Heart right ventricle (tissue), 16 donors: Measurements from ENCODE around the gene PPP1R1C. TPM values are rescaled to one million over a fixed set of nuclear protein-coding genes. Genes with fewer than 3 reads are reported as not detected.

Source experiments
- ATAC-seq, 8 donors: fragments of 200-7000 bp; cut with Tn5 transposase; one replicate each; pipeline ENCODE4 v1.9.1; 2020; ENCODE audit warnings: mild to moderate bottlenecking in 8 of 8, moderate library complexity in 8 of 8, moderate number of reproducible peaks in 1 of 8
- DNase-seq, 2 donors: peaks; one replicate each; pipeline ENCODE4 v3.0.0-alpha.2; 2020
- H3K27ac ChIP-seq, 10 donors: fragments of 200-600 bp; sonication (generic) in 2 of 10; one replicate each; pipeline versions ENCODE4 v1.5.0 to v1.8.0; 2020 to 2022; ENCODE audit warnings: mild to moderate bottlenecking in 3 of 10
- H3K27me3 ChIP-seq, 7 donors: fragments of 200-600 bp; one replicate each; pipeline ENCODE4 v1.8.0; 2021 to 2022; ENCODE audit warnings: mild to moderate bottlenecking in 2 of 7
- H3K36me3 ChIP-seq, 9 donors: fragments of 200-600 bp; sonication (generic) in 1 of 9; one replicate each; pipeline versions ENCODE4 v1.5.0 to v1.8.0; 2020 to 2022; ENCODE audit warnings: mild to moderate bottlenecking in 2 of 9
- H3K4me1 ChIP-seq, 9 donors: fragments of 200-600 bp; sonication (generic) in 1 of 9; one replicate each; pipeline versions ENCODE4 v1.5.0 to v1.8.0; 2020 to 2022; ENCODE audit warnings: mild to moderate bottlenecking in 4 of 9
- H3K4me3 ChIP-seq, 10 donors: fragments of 200-600 bp; sonication (generic) in 2 of 10; one replicate each; pipeline versions ENCODE4 v1.5.0 to v1.8.0; 2020 to 2022; ENCODE audit warnings: mild to moderate bottlenecking in 7 of 10, moderate library complexity in 2 of 10
- H3K9me3 ChIP-seq, 11 donors: fragments of 200-600 bp in 10 of 11; sonication (generic) in 2 of 11; one replicate each; pipeline versions ENCODE4 v1.5.0 to v1.8.0; 2013 to 2022; ENCODE audit warnings: mild to moderate bottlenecking in 2 of 11, control low read depth in 1 of 11, moderate library complexity in 1 of 11
- CTCF ChIP-seq, 9 donors: fragments of 200-600 bp; sonication (generic) in 2 of 9; IDR thresholded peaks; one replicate each; pipeline versions ENCODE4 v1.5.0 to v1.8.0; 2021 to 2022; ENCODE audit warnings: antibody characterized with exemption in 9 of 9, mild to moderate bottlenecking in 5 of 9, moderate library complexity in 1 of 9
- WGBS, 2 donors: extraction: QIAGEN DNeasy Blood & Tissue Kit; methylation state at CpG; one replicate each; pipeline ENCODE4 v1.1.7; 2013; ENCODE audit warnings: inconsistent platforms in 1 of 2; 5-methylcytosine and 5-hydroxymethylcytosine counted together
- intact Hi-C, 10 donors: fragments of 100-400 bp; cut with DNase I; formaldehyde crosslinking; loops; one replicate each; pipeline versions ENCODE4 v1.11.1 to v1.14.2; 2022
- polyA plus RNA-seq, 2 donors: library from polyadenylated mRNA; stranded (reverse); fragments of 200-250 nt; gene quantifications; one replicate each; pipeline ENCODE4 v1.2.3, GENCODE V29; 2013
- total RNA-seq, 10 donors: library from RNA; stranded (reverse); fragmentation: NEBNext Ultra II Directional in 3 of 10; extraction: Animal tissue kit (Norgen Biotek cat#: 25700) in 3 of 10; gene quantifications; one replicate each; pipeline versions ENCODE4 v1.2.1 to v1.2.4, GENCODE V29; 2021 to 2023
- donor health status: Arrhythmogenic right ventricular cardiomyopathy.
- donor health status: ischemic (EF 13 %, LVEDD 7.1; RV severe dilation, severe dysfunction).
- donor health status: healthy with polysubstance abuse.
- donor health status: DM: no; HTN: yes; CAD: no.
- donor health status: DM: no; HTN: no; CAD: no.
- donor health status: ischemic (EF 25% LVEDD 6.9; RV normal size, moderate dysfunction).
- donor health status: ischemic (EF 25% LVEDD 5.7; RV mildly dilated, moderate dysfunction).
- donor health status: healthy.
- donor health status: DM: yes; HTN: yes; CAD: no.
- donor health status: Ischemic cardiomyopathy.
- donor health status: ischemic (EF 35%, LVEDD 5.7; RV mildly dilated, moderate dysfunction).
- donor health status: nonischemic (EF 11% LVEDD 7.7; RV severe dilation, severe dysfunction).
- donor health status: DM: yes; HTN: yes; CAD: no.
- donor health status: PGD.
- donor health status: ischemic (EF 29% LVEDD 5.4; RV normal size, mild dysfunction).
- donor health status: nonischemic (EF 23%, LVEDD 6.1; RV moderate dilation, normal function).

Gene PPP1R1C
- total and polyA plus RNA-seq, 12 donors, result 4.9 to 45.5 (median 31.0) TPM

DNA sequence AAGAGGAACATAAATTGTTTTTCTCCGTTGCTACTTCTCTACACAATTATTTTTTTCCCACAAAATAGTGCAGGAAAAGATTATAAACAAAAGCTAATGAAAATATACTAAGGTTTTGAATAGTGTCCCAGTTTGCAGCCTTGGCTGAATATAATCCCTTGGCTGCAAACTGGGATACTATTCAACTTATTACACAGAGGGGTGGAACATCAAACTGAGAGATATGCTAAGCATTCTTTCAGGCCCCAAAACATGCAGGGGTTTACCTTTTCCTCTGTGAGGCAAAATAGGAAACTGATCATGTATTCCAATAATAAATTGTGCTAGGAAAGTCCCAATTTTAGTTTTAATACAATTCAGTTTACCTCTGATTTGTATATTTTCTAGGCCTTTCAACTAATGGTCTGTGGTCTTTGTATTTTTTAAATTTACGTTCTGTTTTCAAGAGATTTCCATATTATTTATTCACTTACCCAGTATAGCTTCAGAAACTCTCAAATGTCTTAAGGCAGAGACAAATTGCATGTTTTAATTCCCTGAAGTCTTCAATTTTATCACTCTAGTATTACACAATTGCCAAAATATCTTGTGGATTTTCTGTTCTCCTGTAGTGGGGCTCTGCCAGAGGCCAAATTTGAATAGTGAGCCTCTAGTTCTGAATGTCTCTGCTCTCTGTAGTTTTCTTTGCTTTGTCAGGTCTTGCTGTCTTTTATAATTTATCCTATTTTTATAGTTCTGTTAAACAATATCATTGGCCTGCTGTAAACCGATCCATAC, 63.9 kb downstream of the PPP1R1C start:
- peaks cover 0 to under 1% (median 0%) of the 10 kb centered on the region in 11 donors for H3K9me3 ChIP-seq
- peak overlapping the region in 5 of 10 donors; percentile 17 to 63 (median 31) for H3K27ac ChIP-seq
- ATAC-seq, result peak in 7 of 8 donors; percentile 27 to 84 (median 64)
- peaks cover 3 to 52% (median 10%) of the 10 kb centered on the region in 9 donors for H3K4me1 ChIP-seq
- no peaks in the 10 kb centered on the region for H3K36me3 ChIP-seq
- no peak for TF ChIP-seq CTCF (IDR thresholded peaks at IDR 0.05)
- no peaks in the 10 kb centered on the region for H3K27me3 ChIP-seq
- 61 to 71% methylated on average over 3 of the region's 3 CpGs for WGBS, 2 donors
- H3K4me3 ChIP-seq, result no peak overlapping the region
- intact Hi-C loops, result loop anchor here in 3 of 10 donors (10.0 kb wide), 2 partner anchors 55 to 65 kb away; partner anchors contain the start of gene PPP1R1C (in 1 of the 3)
- DNase-seq, result no peak

- Histone ChIP-seq H3K27ac (peak overlapping the region in 2 of 10 donors; percentile 51 to 63), H3K9me3 (peaks cover 0 to 4% (median 0%) of the 10 kb centered on the region in 11 donors), H3K36me3 (no peaks in the 10 kb centered on the region), H3K27me3 (no peaks in the 10 kb centered on the region), H3K4me3 (no peak overlapping the region), H3K4me1 (peaks cover 3 to 52% (median 10%) of the 10 kb centered on the region in 9 donors)
- DNase-seq (no peak), ATAC-seq (peak in 1 of 8 donors; percentile 8)
- 71 to 74% methylated on average over 4 of the region's 4 CpGs for WGBS, 2 donors
- no peak for TF ChIP-seq CTCF (IDR thresholded peaks at IDR 0.05)
- intact Hi-C loops, result loop anchor here in 2 of 10 donors (10.0 kb wide), 2 partner anchors 56 to 66 kb away; partner anchors contain the start of gene PPP1R1C (in 1 of the 2)
These were observed 64.9 kb downstream of the PPP1R1C start for GRCh38 chr2:182050333-182051135.

GRCh38 chr2:182055993-182056392, 70.3 kb downstream of the PPP1R1C start:
- 30 to 43% methylated on average over 4 of the region's 4 CpGs for WGBS, 2 donors
- peak overlapping the region in 7 of 10 donors; percentile 7 to 57 (median 32) for H3K27ac ChIP-seq
- H3K4me3 ChIP-seq, result no peak overlapping the region
- no peak for TF ChIP-seq CTCF (IDR thresholded peaks at IDR 0.05)
- peak in 5 of 8 donors; percentile 62 to 82 (median 76) for ATAC-seq
- intact Hi-C loops, result loop anchor here in 3 of 10 donors (5.0 to 10.0 kb wide), 3 partner anchors 61 to 71 kb away; partner anchors contain the start of gene PPP1R1C (in 2 of the 3)
- H3K36me3 ChIP-seq, result no peaks in the 10 kb centered on the region
- H3K9me3 ChIP-seq, result peaks cover 0 to 4% (median 0%) of the 10 kb centered on the region in 11 donors
- peaks cover 0 to 25% (median 3%) of the 10 kb centered on the region in 9 donors for H3K4me1 ChIP-seq
- H3K27me3 ChIP-seq, result no peaks in the 10 kb centered on the region
- peak in 1 of 2 donors; percentile 35 for DNase-seq

GRCh38 chr2:182057002-182057401, 71.3 kb downstream of the PPP1R1C start:
- peaks cover 0 to 15% (median 3%) of the 10 kb centered on the region in 9 donors for H3K4me1 ChIP-seq
- DNase-seq, result no peak
- peaks cover 0 to 4% (median 0%) of the 10 kb centered on the region in 11 donors for H3K9me3 ChIP-seq
- ATAC-seq, result no peak
- TF ChIP-seq CTCF (IDR thresholded peaks at IDR 0.05), result no peak
- intact Hi-C loops, result loop anchor here in 3 of 10 donors (5.0 to 10.0 kb wide), 3 partner anchors 62 to 72 kb away; partner anchors contain the start of gene PPP1R1C (in 2 of the 3)
- H3K27me3 ChIP-seq, result no peaks in the 10 kb centered on the region
- peak overlapping the region in 2 of 10 donors; percentile 39 to 57 for H3K27ac ChIP-seq
- H3K36me3 ChIP-seq, result no peaks in the 10 kb centered on the region
- H3K4me3 ChIP-seq, result no peak overlapping the region
